HepG2 (cell line): ENCODE measurements around the gene LDLRAD4. TPM values are rescaled to one million over a fixed set of nuclear protein-coding genes. Genes with fewer than 3 reads are reported as not detected.

Experiments used
- ATAC-seq: fragments of 200-7000 bp; cut with Tn5 transposase; 3 replicates; pipeline ENCODE4 v1.9.1; 2020; ENCODE audit warnings: mild to moderate bottlenecking, moderate library complexity
- BruUV-seq: library from RNA; stranded (reverse); fragments of 400-500 nt; replicated peaks from 2 replicates; lab custom pipeline; 2021; lab: Mats Ljungman, UMichigan
- CTCF ChIA-PET: fragments of 300-600 bp; formaldehyde crosslinking; extraction: SDS; loops from one replicate; lab custom pipeline; 2021; ENCODE audit warnings: low total read pairs, inconsistent platforms, low intra/inter-chr PET ratio; lab: Yijun Ruan, JAX
- POLR2A ChIA-PET: fragments of 350-600 bp; sonication (Branson Sonifier 250); formaldehyde crosslinking; loops from one replicate; lab custom pipeline; 2020; ENCODE audit warnings: antibody characterized with exemption, inconsistent platforms; lab: Yijun Ruan, JAX
- DNase-seq: peaks from one replicate; pipeline ENCODE4 v3.0.0-alpha.2; 2015; ENCODE audit warnings: low spot score
- FAIRE-seq: peaks from 3 replicates; lab custom pipeline; 2011; peaks lifted over from hg19 to GRCh38; lab: Jason Lieb, UNC
- H2AFZ ChIP-seq: one replicate; pipeline ENCODE4 v1.6.1; 2011; ENCODE audit warnings: low read length, inconsistent platforms
- H3K27ac ChIP-seq: fragments of 300-600 bp; 3 replicates; pipeline ENCODE4 v1.8.0; 2011; ENCODE audit warnings: mixed run types, mild to moderate bottlenecking, mixed read lengths, low read length, inconsistent platforms; ENCODE audit not compliant: insufficient read depth; ENCODE audit errors: extremely low read length
- H3K27me3 ChIP-seq, 2 experiments: fragments of 200-600 bp in 1 of 2; 2 replicates in 1 of 2; 3 replicates in 1 of 2; pipeline versions ENCODE4 v1.6.0 to v1.8.0; 2011; ENCODE audit warnings: low read length in 2 of 2, mild to moderate bottlenecking in 2 of 2, moderate library complexity in 2 of 2, inconsistent platforms in 1 of 2; ENCODE audit not compliant: insufficient read depth in 2 of 2, control insufficient read depth in 1 of 2
- H3K36me3 ChIP-seq, 2 experiments: fragments of 200-600 bp in 1 of 2; replicated peaks in 1 of 2; 2 replicates in 1 of 2; 3 replicates in 1 of 2; pipeline versions ENCODE4 v1.5.1 to v1.8.0; 2011; ENCODE audit warnings: low read length in 2 of 2, inconsistent platforms in 1 of 2; ENCODE audit not compliant: insufficient read depth in 2 of 2, control insufficient read depth in 1 of 2
- H3K4me1 ChIP-seq: 2 replicates; pipeline ENCODE4 v1.5.1; 2012; ENCODE audit warnings: low read length, inconsistent platforms; ENCODE audit not compliant: insufficient read depth
- H3K4me2 ChIP-seq: 2 replicates; pipeline ENCODE4 v1.6.0; 2011; ENCODE audit warnings: low read depth, low read length, inconsistent platforms
- H3K4me3 ChIP-seq, 3 experiments: fragments of 200-600 bp in 1 of 3; sonication (generic), shearing (Covaris generic) in 1 of 3; replicated peaks in 1 of 3; 2 replicates each; pipeline ENCODE4 v1.5.1; 2011 to 2016; ENCODE audit warnings: low read length in 3 of 3, inconsistent platforms in 2 of 3, low read depth in 2 of 3, mild to moderate bottlenecking in 2 of 3, control low read depth in 1 of 3, mixed read lengths in 1 of 3; ENCODE audit not compliant: insufficient read depth in 1 of 3
- H3K79me2 ChIP-seq: one replicate; pipeline ENCODE4 v1.6.1; 2011; ENCODE audit warnings: low read length, inconsistent platforms; ENCODE audit not compliant: insufficient read depth
- H3K9ac ChIP-seq: 2 replicates; pipeline ENCODE4 v1.6.0; 2011; ENCODE audit warnings: mild to moderate bottlenecking, low read depth, low read length, inconsistent platforms; ENCODE audit not compliant: insufficient read depth
- H3K9me3 ChIP-seq: 2 replicates; pipeline ENCODE4 v1.5.1; 2012; ENCODE audit warnings: mild to moderate bottlenecking, low read length
- H4K20me1 ChIP-seq: 2 replicates; pipeline ENCODE4 v1.6.0; 2011; ENCODE audit warnings: inconsistent platforms, mild to moderate bottlenecking, low read length, moderate library complexity; ENCODE audit not compliant: insufficient read depth
- ATAD3A ChIP-seq: sonication (generic); formaldehyde crosslinking; IDR thresholded peaks from 2 replicates; pipeline ENCODE4 v1.4.0; 2020; ENCODE audit warnings: missing genetic modification reagents
- CBX1 ChIP-seq: IDR thresholded peaks from one replicate; pipeline ENCODE4 v1.6.1; 2016; ENCODE audit warnings: antibody characterized with exemption, low read depth
- GABPA ChIP-seq, 2 experiments: IDR thresholded peaks; 2 replicates each; pipeline ENCODE4 v1.6.1; 2011 to 2016; ENCODE audit warnings: low read depth in 2 of 2, low read length in 1 of 2, missing biosample characterization in 1 of 2, missing genetic modification characterization in 1 of 2
- HDAC1 ChIP-seq: sonication (generic); formaldehyde crosslinking; IDR thresholded peaks from 2 replicates; pipeline ENCODE4 v1.5.1; 2020; ENCODE audit warnings: mild to moderate bottlenecking, missing genetic modification reagents
- MAZ ChIP-seq, 2 experiments: sonication (generic) in 1 of 2; formaldehyde crosslinking in 1 of 2; IDR thresholded peaks; 2 replicates each; pipeline versions ENCODE4 v1.5.0 to v1.6.1; 2012 to 2020; ENCODE audit warnings: low read depth in 2 of 2, mild to moderate bottlenecking in 2 of 2, borderline replicate concordance in 1 of 2, improper control_type of control experiment in 1 of 2, low read length in 1 of 2, missing genetic modification reagents in 1 of 2, moderate library complexity in 1 of 2
- NFE2L1 ChIP-seq: sonication (generic); formaldehyde crosslinking; IDR thresholded peaks from 2 replicates; pipeline ENCODE4 v1.4.0; 2020; ENCODE audit warnings: missing genetic modification reagents, mild to moderate bottlenecking, borderline replicate concordance
- NFKBIZ ChIP-seq: IDR thresholded peaks from 2 replicates; pipeline ENCODE4 v1.6.1; 2018; ENCODE audit warnings: missing genetic modification reagents, missing compliant biosample characterization
- PAF1 ChIP-seq: IDR thresholded peaks from 2 replicates; pipeline ENCODE4 v1.6.1; 2016; ENCODE audit warnings: missing genetic modification reagents, missing compliant biosample characterization
- RFX1 ChIP-seq: fragments of 450-650 bp; IDR thresholded peaks from 2 replicates; pipeline ENCODE4 v1.6.1; 2017
- RFX3 ChIP-seq: IDR thresholded peaks from 2 replicates; pipeline ENCODE4 v1.6.1; 2016; ENCODE audit warnings: missing biosample characterization, missing genetic modification reagents
- STAG1 ChIP-seq: sonication (generic); formaldehyde crosslinking; IDR thresholded peaks from 2 replicates; pipeline ENCODE4 v1.4.0; 2020; ENCODE audit warnings: missing genetic modification reagents
- TAF15 ChIP-seq: fragments of 200-400 bp; formaldehyde crosslinking; IDR thresholded peaks from one replicate; pipeline ENCODE4 v1.6.1; 2018; ENCODE audit warnings: mild to moderate bottlenecking, low read depth, low read length; ENCODE audit not compliant: poor library complexity, severe bottlenecking
- ZNF30 ChIP-seq: sonication (generic); formaldehyde crosslinking; IDR thresholded peaks from 2 replicates; pipeline ENCODE4 v1.5.0; 2020; ENCODE audit warnings: mild to moderate bottlenecking, missing genetic modification reagents
- ZNF350 ChIP-seq: sonication (generic); formaldehyde crosslinking; IDR thresholded peaks from 2 replicates; pipeline ENCODE4 v1.4.0; 2020; ENCODE audit warnings: mild to moderate bottlenecking, low read depth, missing genetic modification reagents, borderline replicate concordance
- ZNF615 ChIP-seq: sonication (generic); formaldehyde crosslinking; IDR thresholded peaks from 2 replicates; pipeline ENCODE4 v1.5.0; 2020; ENCODE audit warnings: mild to moderate bottlenecking, missing genetic modification reagents, borderline replicate concordance
- ZNF720 ChIP-seq: sonication (generic); formaldehyde crosslinking; IDR thresholded peaks from 2 replicates; pipeline ENCODE4 v1.4.0; 2020; ENCODE audit warnings: missing genetic modification reagents
- ZNF747 ChIP-seq: sonication (generic); formaldehyde crosslinking; IDR thresholded peaks from 2 replicates; pipeline ENCODE4 v1.8.1; 2023; ENCODE audit warnings: missing genetic modification reagents, mild to moderate bottlenecking, borderline replicate concordance
- ZNF790 ChIP-seq: sonication (generic); formaldehyde crosslinking; IDR thresholded peaks from 2 replicates; pipeline ENCODE4 v1.8.0; 2022; ENCODE audit warnings: missing genetic modification reagents, mild to moderate bottlenecking, borderline replicate concordance
- WGBS: methylation state at CpG from one replicate; pipeline ENCODE4 v1.1.6; 2017; ENCODE audit warnings: low lambda C conversion rate; 5-methylcytosine and 5-hydroxymethylcytosine counted together
- in situ Hi-C: cut with HindIII; loops from 2 replicates; pipeline ENCODE4 v1.10.0; 2017; ENCODE audit warnings: low pct_unique_long_range_greater_than_20kb; ENCODE audit not compliant: extremely low pct_ligation_motif_present
- intact Hi-C: fragments of 100-400 bp; cut with micrococcal nuclease; formaldehyde crosslinking; loops from one replicate; pipeline ENCODE4 v1.10.0; 2022; ENCODE audit not compliant: unreplicated experiment
- polyA plus RNA-seq, 8 experiments: library from polyadenylated mRNA; depleted of rRNA in 3 of 8; stranded (reverse) in 7 of 8; unstranded in 1 of 8; fragments of >200 nt; fragmentation: Illumina TruSeq in 4 of 8; extraction: Trizol in 4 of 8; gene quantifications; 2 replicates each; pipeline versions ENCODE4 v1.2.1 to v1.2.3, GENCODE V29; 2011 to 2016; ENCODE audit warnings: low read depth in 4 of 8, missing spikeins in 1 of 8, mixed read lengths in 1 of 8; ENCODE audit not compliant: insufficient read depth in 1 of 8
- total RNA-seq, 5 experiments: library from RNA; depleted of rRNA; stranded (reverse); fragments of >200 nt; fragmentation: Illumina TruSeq; extraction: Trizol; gene quantifications; 2 replicates each; pipeline ENCODE4 v1.2.3, GENCODE V29; 2016; ENCODE audit warnings: low read depth in 1 of 5
- TF ChIP-seq, protein P1 (sequence below): sonication (generic); formaldehyde crosslinking; IDR thresholded peaks from 2 replicates; pipeline ENCODE4 v1.4.0; 2020; ENCODE audit warnings: missing genetic modification reagents
- TF ChIP-seq, protein P2 (sequence below): IDR thresholded peaks from 2 replicates; pipeline ENCODE4 v1.6.1; 2016; ENCODE audit warnings: control low read depth
- TF ChIP-seq, protein P3 (sequence below): sonication (generic); formaldehyde crosslinking; IDR thresholded peaks from 2 replicates; pipeline ENCODE4 v1.8.1; 2022; ENCODE audit warnings: low read depth, mild to moderate bottlenecking, missing genetic modification reagents

LDLRAD4 gene
- total and polyA plus RNA-seq, 2 of the 13 experiments (the other 11 are each of a cell fraction or from before 2014, with no cell fraction given), result 13.6 to 20.9 TPM

DNA sequence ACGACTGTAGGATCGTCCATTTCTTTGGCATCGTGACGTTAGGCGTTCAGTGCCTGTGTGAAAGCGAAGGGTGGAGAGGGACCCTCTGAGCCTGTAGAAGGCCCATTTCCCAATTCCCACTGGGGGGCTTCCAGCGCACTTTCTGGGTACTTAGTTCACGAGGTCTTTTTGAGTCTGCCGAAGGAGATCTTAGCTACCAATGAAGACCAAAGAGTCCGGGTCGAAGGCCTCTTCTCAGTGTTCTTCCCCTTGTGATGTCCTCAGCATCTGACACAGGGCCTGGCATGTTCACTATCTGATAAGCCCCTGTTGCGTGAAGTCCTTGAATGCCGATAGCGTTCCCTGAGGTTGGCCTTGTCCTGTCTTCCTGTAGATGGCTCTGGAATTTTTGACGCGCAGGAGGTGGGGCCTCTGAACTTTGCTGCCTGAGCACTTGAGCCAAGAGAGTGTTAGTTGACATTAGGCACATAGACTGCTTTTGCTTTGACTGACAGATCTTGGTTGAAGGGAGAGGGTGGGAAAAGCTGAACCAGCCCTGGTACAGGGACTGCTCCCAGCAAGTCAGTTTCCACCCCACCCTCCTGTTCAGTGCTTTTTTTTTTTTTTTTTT, 52.8 kb downstream of the LDLRAD4 start:
- ChIA-PET CTCF (no interaction called here), POLR2A (no interaction called here)
- peak; percentile 67 for DNase-seq
- intact Hi-C loops, result no loop called here
- in situ Hi-C loops, result no loop called here
- Histone ChIP-seq H3K36me3 (no peaks in the 10 kb centered on the region), H3K4me2 (no peak overlapping the region), H3K79me2 (peaks cover 3% of the 10 kb centered on the region), H3K4me3 (no peak overlapping the region), H3K9me3 (no peaks in the 10 kb centered on the region), H3K9ac (no peak overlapping the region), H3K4me1 (peaks cover 41% of the 10 kb centered on the region), H4K20me1 (0 out of 2 replicates have a peak, but pooled peaks cover 4% of the 10 kb centered on the region), H3K27me3 (no peaks in the 10 kb centered on the region), H3K27ac (no peak overlapping the region), H2AFZ (no peak overlapping the region)
- no TSS peak for BruUV-seq
- peak; percentile 36 for FAIRE-seq
- WGBS, result 76% methylated on average over 11 of the region's 16 CpGs
- peak; percentile 86 for ATAC-seq
- TF ChIP-seq ZNF350 (CRISPR knock-in tag), result no peak
- no peak for TF ChIP-seq RFX3 (CRISPR knock-in tag)
- no peak for TF ChIP-seq CBX1
- TF ChIP-seq, protein P1, sequence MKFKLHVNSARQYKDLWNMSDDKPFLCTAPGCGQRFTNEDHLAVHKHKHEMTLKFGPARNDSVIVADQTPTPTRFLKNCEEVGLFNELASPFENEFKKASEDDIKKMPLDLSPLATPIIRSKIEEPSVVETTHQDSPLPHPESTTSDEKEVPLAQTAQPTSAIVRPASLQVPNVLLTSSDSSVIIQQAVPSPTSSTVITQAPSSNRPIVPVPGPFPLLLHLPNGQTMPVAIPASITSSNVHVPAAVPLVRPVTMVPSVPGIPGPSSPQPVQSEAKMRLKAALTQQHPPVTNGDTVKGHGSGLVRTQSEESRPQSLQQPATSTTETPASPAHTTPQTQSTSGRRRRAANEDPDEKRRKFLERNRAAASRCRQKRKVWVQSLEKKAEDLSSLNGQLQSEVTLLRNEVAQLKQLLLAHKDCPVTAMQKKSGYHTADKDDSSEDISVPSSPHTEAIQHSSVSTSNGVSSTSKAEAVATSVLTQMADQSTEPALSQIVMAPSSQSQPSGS (CRISPR knock-in tag), result no peak
- no peak for TF ChIP-seq RFX1
- no peak for TF ChIP-seq NFE2L1
- TF ChIP-seq ZNF790, result no peak
- TF ChIP-seq ZNF615 (CRISPR knock-in tag), result no peak
- no peak for TF ChIP-seq GABPA (IDR thresholded peaks at IDR 0.05; ENCODE audit: low read depth, low read length)
- no peak for TF ChIP-seq GABPA (CRISPR knock-in tag; IDR thresholded peaks at IDR 0.05; ENCODE audit: low read depth)
- TF ChIP-seq PAF1 (CRISPR knock-in tag), result no peak
- no peak for TF ChIP-seq TAF15
- TF ChIP-seq, protein P2, sequence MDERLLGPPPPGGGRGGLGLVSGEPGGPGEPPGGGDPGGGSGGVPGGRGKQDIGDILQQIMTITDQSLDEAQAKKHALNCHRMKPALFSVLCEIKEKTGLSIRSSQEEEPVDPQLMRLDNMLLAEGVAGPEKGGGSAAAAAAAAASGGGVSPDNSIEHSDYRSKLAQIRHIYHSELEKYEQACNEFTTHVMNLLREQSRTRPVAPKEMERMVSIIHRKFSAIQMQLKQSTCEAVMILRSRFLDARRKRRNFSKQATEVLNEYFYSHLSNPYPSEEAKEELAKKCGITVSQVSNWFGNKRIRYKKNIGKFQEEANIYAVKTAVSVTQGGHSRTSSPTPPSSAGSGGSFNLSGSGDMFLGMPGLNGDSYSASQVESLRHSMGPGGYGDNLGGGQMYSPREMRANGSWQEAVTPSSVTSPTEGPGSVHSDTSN, result peak; percentile 49; the same call in 1 of the 2 replicates
- TF ChIP-seq MAZ (IDR thresholded peaks at IDR 0.05; ENCODE audit: borderline replicate concordance, low read depth, low read length), result no peak
- no peak for TF ChIP-seq MAZ (CRISPR knock-in tag; IDR thresholded peaks at IDR 0.05; ENCODE audit: low read depth)
- TF ChIP-seq HDAC1 (CRISPR knock-in tag), result 0 out of 2 replicates have a peak, but pooled peaks have one; percentile 36
- no peak for TF ChIP-seq ZNF30 (CRISPR knock-in tag)
- no peak for TF ChIP-seq ZNF720 (CRISPR knock-in tag)
- no peak for TF ChIP-seq ATAD3A (CRISPR knock-in tag)
- no peak for TF ChIP-seq NFKBIZ (CRISPR knock-in tag)
- TF ChIP-seq STAG1 (CRISPR knock-in tag), result 0 out of 2 replicates have a peak, but pooled peaks have one; percentile 8
- no peak for TF ChIP-seq ZNF747
- TF ChIP-seq, protein P3, sequence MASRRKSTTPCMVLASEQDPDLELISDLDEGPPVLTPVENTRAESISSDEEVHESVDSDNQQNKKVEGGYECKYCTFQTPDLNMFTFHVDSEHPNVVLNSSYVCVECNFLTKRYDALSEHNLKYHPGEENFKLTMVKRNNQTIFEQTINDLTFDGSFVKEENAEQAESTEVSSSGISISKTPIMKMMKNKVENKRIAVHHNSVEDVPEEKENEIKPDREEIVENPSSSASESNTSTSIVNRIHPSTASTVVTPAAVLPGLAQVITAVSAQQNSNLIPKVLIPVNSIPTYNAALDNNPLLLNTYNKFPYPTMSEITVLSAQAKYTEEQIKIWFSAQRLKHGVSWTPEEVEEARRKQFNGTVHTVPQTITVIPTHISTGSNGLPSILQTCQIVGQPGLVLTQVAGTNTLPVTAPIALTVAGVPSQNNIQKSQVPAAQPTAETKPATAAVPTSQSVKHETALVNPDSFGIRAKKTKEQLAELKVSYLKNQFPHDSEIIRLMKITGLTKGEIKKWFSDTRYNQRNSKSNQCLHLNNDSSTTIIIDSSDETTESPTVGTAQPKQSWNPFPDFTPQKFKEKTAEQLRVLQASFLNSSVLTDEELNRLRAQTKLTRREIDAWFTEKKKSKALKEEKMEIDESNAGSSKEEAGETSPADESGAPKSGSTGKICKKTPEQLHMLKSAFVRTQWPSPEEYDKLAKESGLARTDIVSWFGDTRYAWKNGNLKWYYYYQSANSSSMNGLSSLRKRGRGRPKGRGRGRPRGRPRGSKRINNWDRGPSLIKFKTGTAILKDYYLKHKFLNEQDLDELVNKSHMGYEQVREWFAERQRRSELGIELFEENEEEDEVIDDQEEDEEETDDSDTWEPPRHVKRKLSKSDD (CRISPR knock-in tag), result no peak
